T-helper 1 cell treated with Interleukin-12 subunit alpha and Interleukin-12 subunit beta and Interleukin-4 antibody, amounts not matched to agents 30 ng/mL and 1 ng/mL, for 36 hours (primary cell): Measurements from ENCODE around the gene ZNF385C. TPM values are rescaled to one million over a fixed set of nuclear protein-coding genes. Genes with fewer than 3 reads are reported as not detected.

ENCODE experiments used
- intact Hi-C: fragments of 100-400 bp; cut with micrococcal nuclease; formaldehyde crosslinking; loops from one replicate; pipeline ENCODE4 v1.15.1; 2024
- total RNA-seq: library from RNA; stranded (reverse); gene quantifications from 2 replicates; pipeline ENCODE4 v1.2.3, GENCODE V29; 2022

ZNF385C gene
- total RNA-seq, 1 donor from 2014 or later, result not detected

DNA sequence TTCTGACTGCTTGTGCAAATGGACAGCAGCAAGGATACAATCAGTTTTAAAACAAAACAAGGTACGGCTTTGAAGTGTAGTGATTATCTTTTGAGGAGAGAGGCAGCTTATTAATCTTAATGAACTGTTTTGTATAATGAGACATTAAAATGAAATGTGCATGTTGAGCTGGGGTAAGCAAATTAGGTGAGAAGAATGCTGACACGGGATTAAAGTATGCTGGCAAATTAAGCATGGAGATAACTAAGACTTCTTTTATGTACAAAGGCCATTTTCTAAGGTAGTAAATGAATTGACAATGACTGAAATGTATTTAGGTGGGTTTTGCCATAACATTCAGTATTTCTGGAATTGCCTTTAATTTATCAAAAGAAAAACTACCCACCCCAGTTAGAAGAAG, 99.8 kb downstream of the ZNF385C start:
- intact Hi-C loops, result no loop called here

GRCh38 chr17:41996855-41997164, 101.5 kb downstream of the ZNF385C start:
- intact Hi-C loops, result no loop called here

DNA sequence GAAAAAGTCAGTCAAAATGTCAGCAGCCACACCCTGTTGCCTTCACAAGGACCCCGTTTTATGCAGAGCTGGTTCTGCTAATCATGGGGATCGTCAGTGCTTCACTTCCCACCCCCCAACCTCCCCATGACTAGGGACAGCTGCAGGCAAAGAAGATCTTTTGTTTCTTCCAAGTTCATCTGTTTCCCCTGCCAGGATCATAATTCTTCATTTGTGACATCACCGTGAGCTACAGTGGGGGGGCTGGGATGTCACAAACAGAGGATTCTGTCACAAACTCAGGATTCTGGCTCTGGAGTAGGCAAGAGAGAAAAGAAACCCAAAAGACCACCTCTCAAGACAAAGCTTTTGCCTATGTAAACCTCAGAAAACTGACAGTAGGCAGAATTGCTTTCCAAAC, 105.7 kb downstream of the ZNF385C start:
- intact Hi-C loops, result no loop called here

DNA sequence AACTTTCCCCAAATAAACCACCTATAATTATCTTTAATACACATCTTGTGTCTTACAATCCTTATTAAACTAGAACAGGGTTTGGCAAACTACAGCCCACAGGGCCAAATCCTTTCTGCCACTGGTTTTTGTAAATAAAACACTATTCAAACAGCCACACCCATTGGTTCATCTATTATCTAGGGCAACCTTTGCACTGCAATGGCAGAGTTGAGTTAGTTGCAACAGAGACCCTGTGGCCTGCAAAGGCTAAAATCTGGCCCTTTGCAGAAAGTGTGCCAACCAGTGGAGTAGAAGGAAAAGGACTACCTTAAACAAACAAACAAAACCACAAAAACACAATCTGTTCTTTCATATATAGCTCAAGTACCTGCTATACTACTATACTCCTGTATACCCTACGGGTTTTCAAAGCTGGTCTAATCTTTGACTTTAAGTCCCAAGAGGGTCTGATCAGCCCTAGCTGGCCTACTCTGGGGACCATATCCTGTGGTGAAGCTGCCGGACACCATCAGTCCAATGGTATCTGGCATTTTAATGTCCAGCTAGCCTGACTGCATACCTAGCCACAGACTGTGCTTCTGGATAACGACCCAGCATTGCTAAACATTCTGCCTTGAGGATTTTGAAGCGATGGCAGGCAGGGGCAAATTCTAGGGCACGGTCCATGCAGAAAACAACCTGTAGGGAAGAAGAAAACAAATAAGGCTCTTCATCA, 108.4 kb downstream of the ZNF385C start:
- intact Hi-C loops, result no loop called here

GRCh38 chr17:41988418-41988817, 109.9 kb downstream of the ZNF385C start:
- intact Hi-C loops, result no loop called here

DNA sequence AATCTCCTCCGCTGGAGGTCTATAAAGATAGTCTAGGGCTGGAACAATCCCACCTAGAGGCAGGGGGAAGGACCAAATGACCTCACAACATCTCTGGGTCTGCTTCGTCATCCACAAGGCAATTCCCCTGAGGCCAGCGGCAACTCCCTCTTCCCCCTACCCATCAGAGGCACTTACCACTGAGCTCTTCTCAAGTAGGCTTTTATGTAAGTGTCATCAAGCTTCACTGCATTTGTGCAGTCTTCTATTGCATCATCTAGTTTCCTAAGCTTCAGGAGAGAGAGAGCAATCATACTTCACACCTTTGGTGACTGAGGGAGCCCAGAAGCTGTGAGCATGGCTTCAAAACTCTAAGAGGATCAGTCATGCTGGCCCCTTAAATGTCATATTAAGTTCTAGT, 110.6 kb downstream of the ZNF385C start:
- intact Hi-C loops, result no loop called here

- intact Hi-C loops, result no loop called here
Observed at GRCh38 chr17:41986634-41987033, 111.6 kb downstream of the ZNF385C start.

- intact Hi-C loops, result no loop called here
Observed at GRCh38 chr17:41985919-41986318, 112.4 kb downstream of the ZNF385C start.

GRCh38 chr17:41984454-41984853, 113.8 kb downstream of the ZNF385C start:
- intact Hi-C loops, result no loop called here

DNA sequence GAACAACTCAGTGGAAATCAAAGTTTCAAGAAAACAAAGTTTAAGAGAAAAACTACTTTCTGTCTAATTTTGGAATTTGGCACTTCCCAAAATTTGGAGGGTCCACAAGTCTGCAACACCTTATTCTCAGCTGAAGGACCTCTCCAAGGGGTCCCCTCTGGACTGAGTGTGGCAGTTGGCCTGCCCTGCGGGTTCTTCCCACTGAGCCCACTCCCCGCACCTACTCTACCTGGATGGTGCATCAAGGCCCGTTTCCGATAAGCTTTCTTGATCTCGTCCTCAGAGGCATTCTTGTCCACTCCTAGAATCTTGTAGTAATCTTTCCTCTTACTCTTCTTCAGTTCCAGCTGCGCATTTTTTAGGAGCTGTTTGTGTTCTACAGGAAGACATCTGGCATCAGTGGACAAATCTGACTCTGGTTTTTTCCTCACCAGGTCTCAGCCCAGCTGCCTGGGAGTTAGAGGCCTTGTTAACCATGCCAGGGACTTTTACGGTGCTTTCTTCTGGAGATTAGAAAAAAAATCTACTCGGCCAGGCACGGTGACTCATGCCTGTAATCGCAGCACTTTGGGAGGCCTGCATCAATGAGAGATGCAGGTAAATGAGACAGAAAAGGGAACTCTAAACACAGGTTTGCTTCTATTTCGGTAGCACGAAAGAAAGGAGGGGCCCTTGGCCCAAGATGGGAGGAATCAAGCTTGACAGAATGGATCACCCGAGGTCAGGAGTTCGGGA, 116.1 kb downstream of the ZNF385C start:
- intact Hi-C loops, result no loop called here

- intact Hi-C loops, result no loop called here
Observed at GRCh38 chr17:41977991-41978390, 120.3 kb downstream of the ZNF385C start.

DNA sequence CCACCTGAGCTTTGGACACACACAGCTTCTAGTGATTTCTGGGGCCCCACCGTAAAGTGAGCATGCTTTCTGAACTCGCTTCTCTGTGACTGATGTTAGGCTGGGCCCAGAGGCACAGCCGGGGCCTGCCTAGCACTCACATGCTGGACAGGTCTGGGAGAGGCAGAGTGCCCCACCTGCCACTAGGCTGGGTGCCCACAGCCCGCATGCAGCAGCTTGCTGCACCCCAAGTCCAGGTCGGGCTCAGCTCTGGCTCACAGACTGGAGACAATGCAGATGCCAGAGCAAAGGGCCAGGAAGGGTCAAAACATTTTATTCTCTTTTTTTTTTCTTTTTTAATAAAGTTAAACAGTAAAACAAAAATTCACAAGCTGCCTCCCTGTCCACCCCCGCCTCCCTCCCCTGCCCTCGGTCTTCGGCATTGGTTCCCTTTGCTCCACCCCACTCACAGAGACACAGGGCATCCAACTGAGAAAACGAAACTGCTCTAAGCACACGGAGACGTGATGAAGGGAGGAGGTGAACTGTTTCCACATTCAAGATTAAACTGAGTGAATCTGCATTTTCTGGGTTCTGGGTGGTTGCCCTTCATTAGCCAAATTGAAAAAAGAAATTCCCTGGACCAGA, 122.0 kb downstream of the ZNF385C start:
- intact Hi-C loops, result no loop called here

Other genes with a start within 250 kb of the ZNF385C start
- gene KLHL11, start 233.1 kb downstream of the ZNF385C start, total RNA-seq, result 15.5 TPM in 2 replicates
- 159 and 165 TPM in 2 replicates for gene ACLY, start 179.5 kb downstream of the ZNF385C start, total RNA-seq
- 0.47 and 0.49 TPM in 2 replicates for gene ODAD4, start 167.9 kb downstream of the ZNF385C start, total RNA-seq
- gene CNP, start 131.7 kb downstream of the ZNF385C start, total RNA-seq, result 98.4 and 99.3 TPM in 2 replicates
- gene DNAJC7, start 81.0 kb downstream of the ZNF385C start, total RNA-seq, result 103 and 119 TPM in 2 replicates
- gene NKIRAS2, start 78.4 kb downstream of the ZNF385C start, total RNA-seq, result 29.1 and 29.4 TPM in 2 replicates
- 0.10 TPM in 2 replicates for gene C17orf113, start 47.9 kb downstream of the ZNF385C start, total RNA-seq
- gene DHX58, start 14.2 kb upstream of the ZNF385C start, total RNA-seq, result 76.9 and 80.6 TPM in 2 replicates
- gene KAT2A, start 22.9 kb upstream of the ZNF385C start, total RNA-seq, result 38.1 and 38.9 TPM in 2 replicates
- gene HSPB9, start 24.3 kb upstream of the ZNF385C start, total RNA-seq, result not detected in 2 replicates
- gene RAB5C, start 56.5 kb upstream of the ZNF385C start, total RNA-seq, result 99.0 and 107 TPM in 2 replicates
- 0.41 and 0.59 TPM in 2 replicates for gene KCNH4, start 82.7 kb upstream of the ZNF385C start, total RNA-seq
- 0.39 TPM in 1 of 2 replicates, not detected in the other for gene HCRT, start 87.0 kb upstream of the ZNF385C start, total RNA-seq
- 16.3 and 17.2 TPM in 2 replicates for gene GHDC, start 96.0 kb upstream of the ZNF385C start, total RNA-seq
- gene STAT5B, start 177.9 kb upstream of the ZNF385C start, total RNA-seq, result 156 TPM in 2 replicates
- 160 and 170 TPM in 2 replicates for gene STAT5A, start 190.0 kb upstream of the ZNF385C start, total RNA-seq